GM18951 (cell line): Measurements from ENCODE around the gene CARD19.

ENCODE experiments used
- POLR2A ChIP-seq: IDR thresholded peaks from 4 replicates; pipeline ENCODE4 v1.6.1; 2011; ENCODE audit warnings: mild to moderate bottlenecking; ENCODE audit not compliant: insufficient read length, insufficient read depth; ENCODE audit errors: extremely low read depth
- in situ Hi-C: fragments of 300-500 bp; cut with MboI; formaldehyde crosslinking; loops from one replicate; pipeline ENCODE4 v1.12.0; 2022; ENCODE audit warnings: low sequenced_read_pairs, mixed read lengths, inconsistent platforms; ENCODE audit not compliant: unreplicated experiment

CARD19 gene

DNA sequence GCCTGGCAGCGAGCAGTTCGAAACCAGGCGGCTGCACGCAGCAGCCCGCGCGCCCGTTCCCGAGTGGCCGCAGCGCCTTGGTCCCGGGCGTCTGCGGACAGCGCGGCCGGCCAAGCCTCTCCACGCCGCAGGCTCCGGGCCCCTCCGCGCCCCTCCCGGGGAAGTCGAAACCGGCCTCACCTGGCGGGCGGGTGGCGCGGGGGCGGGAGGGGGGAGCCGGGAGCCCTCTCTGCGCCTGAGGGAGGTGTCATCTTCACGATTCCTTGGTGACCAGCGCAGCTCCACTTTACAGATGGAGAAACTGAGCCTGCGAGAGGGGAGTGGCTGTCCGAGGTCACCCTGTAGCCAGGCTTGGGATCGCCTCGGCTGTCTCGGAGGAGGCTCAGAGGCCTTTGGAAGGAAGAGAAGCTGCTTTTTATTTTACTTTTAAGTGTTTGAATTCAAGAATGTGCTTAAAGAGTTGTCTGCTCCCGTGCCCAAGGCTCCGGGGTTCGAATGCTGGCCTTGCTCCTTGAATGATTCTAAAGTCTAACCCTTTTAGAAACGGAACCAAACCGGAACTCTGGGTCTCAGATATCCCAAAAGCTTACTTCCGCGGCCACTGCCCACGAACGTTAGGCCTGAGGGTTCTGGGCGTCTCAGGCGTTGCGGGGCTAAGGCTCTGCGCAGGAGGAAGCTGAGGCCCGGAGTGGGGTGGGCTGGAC lies 36.9 kb upstream of the CARD19 start:
- TF ChIP-seq POLR2A, result peak; percentile 40

DNA sequence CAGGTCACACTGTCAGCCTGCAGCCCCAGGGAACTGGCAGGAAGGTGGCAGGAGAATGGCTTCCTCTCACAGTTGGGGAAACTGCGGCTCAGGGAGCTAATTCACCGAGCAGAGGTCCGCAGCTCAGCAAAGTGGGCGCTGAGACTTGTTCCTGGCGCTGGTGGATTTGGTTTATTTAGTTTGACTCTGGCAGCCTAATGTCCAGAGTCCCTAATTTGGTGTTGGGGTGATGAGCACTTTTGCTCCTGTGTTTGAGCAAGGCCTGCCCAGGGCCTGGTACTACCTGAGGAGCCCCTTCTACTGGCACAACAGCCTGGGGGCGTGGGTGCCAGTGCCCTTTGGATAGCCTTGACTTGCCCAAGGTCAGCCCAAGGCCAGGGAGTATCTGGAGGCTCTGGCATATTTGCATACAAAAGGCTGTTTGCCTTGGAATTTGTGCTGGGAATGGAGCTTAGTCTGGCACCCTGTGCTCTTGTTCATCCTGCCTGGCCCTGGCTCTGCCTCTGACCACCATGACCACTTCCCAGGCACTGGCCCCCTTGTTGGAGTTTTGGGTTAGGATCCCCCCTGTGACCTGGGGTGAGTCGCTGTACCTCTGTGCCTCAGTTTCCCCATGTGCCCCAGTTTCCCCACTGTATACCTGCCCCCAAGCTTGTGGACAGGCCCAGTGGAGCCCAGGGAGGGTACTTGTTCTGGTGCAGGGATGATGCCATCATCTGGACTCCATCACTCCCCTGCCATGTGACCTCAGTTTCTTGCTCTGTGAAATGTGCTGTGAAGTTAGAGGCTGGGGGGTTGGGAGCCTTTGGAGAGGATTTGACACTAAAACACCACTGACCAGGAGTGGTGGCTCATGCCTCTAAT lies 36.1 kb upstream of the CARD19 start:
- in situ Hi-C loops, result no loop called here
- no peak for TF ChIP-seq POLR2A

More for the DNA sequence above, 36.9 kb upstream of the CARD19 start:
- in situ Hi-C loops, result no loop called here

DNA sequence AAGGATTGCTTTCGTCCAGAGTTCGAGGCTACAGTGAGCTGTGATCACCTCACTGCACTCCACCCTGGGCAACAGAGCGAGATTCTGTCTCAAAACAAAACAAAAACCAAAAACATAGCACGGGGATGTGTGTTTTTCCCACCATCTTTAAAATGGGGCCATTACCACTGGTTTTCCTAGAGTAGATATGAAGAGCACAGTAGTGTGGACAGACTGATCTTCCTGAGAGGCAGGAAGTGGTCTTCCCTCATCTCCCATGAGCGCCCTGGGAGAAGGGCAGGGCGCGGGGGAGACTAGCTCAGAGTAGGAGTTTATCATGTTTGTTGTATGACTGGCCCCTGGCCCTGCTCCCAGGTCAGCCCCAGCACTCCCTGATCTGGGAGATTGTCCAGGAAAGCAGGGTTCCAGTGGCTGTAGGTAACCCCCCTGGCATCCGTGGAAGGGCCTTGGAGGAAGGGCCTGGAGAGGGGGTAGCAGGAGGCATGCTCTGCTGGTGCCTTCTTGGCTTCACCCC lies 35.2 kb upstream of the CARD19 start:
- in situ Hi-C loops, result no loop called here
- no peak for TF ChIP-seq POLR2A

DNA sequence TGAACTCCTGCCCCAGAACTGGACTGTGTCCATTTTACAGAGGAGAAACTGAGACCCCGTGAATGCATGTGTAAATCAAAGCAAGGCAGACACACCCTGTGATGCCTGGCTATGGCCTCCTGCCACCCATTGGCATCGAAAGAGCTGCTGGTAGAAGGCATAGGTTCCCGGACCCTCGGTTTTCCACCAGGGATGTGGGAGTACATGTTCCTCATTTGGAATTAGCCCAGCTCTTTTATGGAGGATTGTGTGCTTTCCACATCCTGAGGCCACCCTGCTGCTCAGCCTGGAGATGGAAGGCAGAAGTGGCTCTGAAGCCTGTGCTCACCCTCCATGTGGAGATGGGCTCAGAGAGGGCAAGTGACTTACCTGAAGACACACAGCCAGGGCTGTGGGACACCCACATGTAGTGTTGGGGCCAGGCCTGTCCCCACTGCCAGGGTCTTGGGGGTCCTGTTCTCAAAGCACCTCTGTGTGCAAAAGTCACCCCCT lies 34.7 kb upstream of the CARD19 start:
- in situ Hi-C loops, result no loop called here
- TF ChIP-seq POLR2A, result no peak

DNA sequence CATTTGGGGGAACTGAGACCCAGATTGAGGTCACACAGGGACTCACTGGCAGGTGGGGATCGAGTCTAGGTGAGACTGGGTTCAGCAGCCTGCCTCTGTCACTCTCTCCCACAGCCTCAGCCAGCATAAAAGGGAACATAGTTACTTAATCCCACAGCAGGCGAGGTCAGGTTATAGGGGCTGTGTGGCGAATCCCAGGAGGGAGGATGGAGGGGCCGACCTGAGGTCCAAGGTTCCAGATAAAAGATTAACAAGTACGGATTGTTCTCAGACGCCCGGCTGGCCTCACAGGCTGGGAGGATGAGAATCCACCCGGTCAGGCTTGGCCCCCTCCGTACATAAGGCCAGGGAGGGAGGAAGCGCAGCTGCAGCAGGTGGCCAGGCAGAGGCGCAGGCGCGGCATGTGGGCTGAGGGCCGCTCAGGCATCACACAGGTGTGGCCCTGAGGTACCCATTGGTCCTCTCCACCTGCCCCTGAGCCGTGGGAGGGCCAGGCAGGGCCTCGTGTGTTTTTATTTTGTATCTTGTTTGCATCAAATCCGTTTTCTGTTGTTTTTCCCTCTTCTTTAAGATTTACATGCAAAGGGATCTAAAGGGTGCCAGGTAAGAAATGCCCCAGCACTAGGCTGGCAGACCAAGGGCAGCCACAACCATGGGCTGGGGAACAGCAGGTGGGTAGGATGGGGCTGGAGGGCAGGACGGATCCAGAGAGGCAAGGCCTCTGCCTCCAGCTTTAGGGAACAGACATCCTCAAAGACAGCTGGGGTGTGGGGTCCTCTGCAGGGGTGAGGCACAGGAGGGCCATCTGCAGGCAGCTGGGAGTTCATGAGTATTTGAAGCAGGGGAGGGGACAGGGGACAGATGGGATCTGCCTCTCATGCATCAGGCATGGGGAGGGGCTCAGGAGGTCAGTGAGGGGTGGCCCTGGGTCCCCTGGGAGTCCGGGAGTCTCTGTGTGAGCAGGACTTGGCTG lies 33.9 kb upstream of the CARD19 start:
- in situ Hi-C loops, result no loop called here

DNA sequence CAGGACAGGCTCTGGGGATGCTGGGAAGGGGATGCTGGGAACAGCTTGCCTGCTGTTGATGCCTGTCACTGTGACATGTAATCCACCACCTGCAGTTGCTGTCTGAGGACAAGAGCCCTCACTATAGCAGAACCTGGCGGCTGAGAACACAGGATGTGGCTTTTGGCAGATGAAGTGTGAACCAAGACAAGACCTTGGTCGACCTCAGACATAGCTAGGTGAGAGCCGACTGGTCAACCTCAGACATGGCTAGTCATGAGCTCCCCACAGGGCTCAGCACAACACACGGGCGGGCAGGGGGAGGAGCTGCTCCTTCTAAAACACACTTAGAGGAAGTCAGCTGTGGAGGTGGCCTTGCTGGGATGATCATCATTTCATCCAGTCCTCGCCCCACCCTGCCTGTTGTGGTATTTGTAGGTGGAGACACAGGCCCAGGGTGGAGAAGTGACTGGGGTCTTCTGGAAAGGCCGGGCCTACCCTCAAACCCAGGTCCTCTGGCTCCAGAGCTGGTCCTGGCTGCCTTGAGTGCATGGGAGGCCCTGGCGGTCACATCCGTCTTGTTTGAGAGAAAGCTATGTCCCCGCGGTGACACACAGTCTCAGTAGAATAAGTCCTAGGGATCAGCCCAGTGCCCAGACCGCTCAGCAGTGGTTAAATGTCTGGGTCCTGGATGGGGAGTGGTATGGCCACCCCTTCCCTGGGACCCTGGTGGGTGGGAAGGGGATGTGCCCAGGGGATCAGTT lies 31.5 kb upstream of the CARD19 start:
- TF ChIP-seq POLR2A, result peak; percentile 52
- in situ Hi-C loops, result no loop called here

More for the DNA sequence above, 33.9 kb upstream of the CARD19 start:
- peak; percentile 14 for TF ChIP-seq POLR2A

DNA sequence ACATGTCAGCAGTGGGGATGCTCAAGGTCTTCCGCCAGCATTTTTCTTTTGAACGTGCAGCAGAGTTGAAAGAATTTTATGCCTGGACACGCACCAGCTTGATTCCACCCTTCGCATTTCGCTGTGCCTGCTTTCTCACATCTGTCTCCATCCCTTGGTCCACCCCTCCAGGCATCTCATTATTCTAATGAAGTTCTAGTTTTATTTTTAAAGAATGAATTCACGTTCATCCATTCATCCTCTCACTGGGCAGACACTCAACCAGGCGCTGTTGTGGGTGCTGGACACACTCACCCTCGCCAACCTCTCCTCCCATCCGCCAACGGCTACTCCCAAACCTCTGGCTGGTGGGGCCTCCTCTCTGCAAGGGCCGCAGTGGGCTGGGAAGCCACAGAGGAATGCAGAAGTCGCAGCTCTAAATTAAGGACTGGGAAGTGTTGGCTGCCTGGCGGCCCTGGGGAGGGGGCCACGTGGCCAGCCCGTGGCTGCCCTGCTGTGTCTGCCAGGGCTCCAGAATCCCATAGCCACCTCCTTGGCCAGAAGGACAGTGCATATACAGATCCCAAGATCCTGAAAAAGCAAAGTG lies 30.8 kb upstream of the CARD19 start:
- in situ Hi-C loops, result no loop called here

DNA sequence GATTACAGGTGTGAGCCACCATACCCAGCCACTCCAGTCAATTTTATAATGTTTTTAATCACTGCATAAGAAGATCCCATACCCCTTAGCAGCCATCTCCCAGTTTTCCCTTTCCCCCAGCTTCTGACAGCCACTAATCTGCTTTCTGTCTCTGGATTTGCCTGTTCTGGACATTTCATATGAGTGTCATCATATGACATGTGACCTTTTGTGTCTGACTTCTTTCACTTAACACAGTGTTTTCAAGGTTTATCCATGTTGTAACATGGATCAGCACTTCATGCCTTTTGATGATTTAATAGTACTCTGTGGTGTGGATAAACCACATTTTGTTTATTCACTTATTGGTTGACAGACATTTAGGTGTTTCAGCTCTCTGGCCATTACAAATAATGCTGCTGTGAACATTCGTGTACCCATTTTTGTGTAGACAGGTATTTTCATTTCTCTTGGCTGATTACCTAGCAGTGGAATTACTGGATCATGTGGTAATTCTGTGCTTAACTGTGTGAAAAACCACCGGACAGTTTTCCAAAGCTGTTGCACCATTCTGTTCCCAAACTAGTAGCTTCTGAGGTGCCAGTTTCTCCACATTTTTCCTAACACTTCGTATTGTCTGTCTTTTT lies 28.9 kb upstream of the CARD19 start:
- in situ Hi-C loops, result no loop called here
- TF ChIP-seq POLR2A, result no peak

More for the DNA sequence above, 30.8 kb upstream of the CARD19 start:
- TF ChIP-seq POLR2A, result no peak

DNA sequence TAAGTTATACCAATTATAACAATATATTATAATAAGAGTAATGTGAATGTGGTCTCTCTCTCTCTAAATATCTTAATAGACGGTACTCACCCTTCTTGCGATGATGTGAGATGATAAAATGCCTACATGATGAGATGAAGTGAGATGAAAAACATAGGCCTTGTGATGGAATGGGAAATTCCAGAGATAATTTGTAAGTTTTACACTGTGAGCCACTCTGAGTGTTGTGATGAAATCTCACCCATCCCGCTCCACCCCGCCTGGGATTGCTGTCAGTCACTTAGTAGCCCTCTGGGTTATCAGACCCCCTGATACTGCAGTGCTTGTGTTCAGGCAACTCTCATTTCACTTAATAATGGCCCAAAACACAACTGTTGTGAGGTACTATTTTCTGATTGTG lies 27.1 kb upstream of the CARD19 start:
- no peak for TF ChIP-seq POLR2A
- in situ Hi-C loops, result no loop called here

DNA sequence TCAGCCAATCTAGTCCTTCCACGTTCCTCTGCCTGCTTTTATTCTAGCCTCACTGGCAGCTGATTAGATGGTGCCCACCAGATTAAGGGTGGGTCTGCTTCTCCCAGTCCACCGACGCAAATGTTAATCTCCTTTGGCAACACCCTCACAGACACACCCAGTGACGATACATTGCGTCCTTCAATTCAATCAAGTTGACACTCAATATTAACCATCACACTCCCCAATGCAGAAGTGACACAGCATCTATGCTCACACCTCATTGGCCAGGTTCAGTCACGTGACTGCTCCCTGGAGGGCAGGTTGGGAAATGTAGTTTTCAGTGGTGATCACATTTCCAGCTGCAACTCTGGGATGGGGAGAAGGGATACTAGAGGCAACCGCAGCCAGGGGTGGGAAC lies 24.6 kb upstream of the CARD19 start:
- in situ Hi-C loops, result no loop called here
- no peak for TF ChIP-seq POLR2A

DNA sequence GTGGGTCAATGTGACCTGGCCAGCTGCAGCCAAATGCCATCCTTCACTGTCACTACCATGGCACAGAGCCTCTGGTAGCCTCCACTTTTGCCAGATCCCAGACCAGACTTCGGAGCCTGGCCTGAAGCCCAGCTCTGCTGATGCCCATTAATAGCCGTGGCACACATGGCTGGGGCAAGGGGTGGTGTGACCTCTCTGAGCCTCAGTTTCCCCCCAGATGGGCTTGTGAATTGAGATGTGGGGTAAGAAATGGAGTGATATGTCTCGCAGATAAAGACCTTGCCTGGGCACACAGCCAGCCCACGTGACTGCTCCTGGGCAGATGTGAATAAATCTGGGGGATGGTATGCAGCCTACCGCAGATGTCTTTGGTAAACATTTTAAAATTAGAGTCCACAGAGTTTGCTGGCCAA lies 23.6 kb upstream of the CARD19 start:
- TF ChIP-seq POLR2A, result no peak
- in situ Hi-C loops, result no loop called here
